CD14-positive monocyte (primary cell): ENCODE data around the gene PUS1. TPM values are rescaled to one million over a fixed set of nuclear protein-coding genes. Genes with fewer than 3 reads are reported as not detected.

Source experiments
- DNase-seq, 3 donors: peaks; one replicate each; pipeline ENCODE4 v3.0.0-alpha.2; 2011 to 2022
- H2AFZ ChIP-seq: 2 replicates; pipeline ENCODE4 v1.6.0; 2012; ENCODE audit warnings: mild to moderate bottlenecking, low read depth, low read length, inconsistent platforms; ENCODE audit not compliant: insufficient read depth, poor library complexity, severe bottlenecking
- H3K27ac ChIP-seq, 2 donors: 1 replicate in 1 of 2; 2 replicates in 1 of 2; pipeline ENCODE4 v1.5.1; 2012 to 2013; ENCODE audit warnings: low read length in 2 of 2, control low read depth in 1 of 2, inconsistent platforms in 1 of 2, low read depth in 1 of 2, mild to moderate bottlenecking in 1 of 2
- H3K27me3 ChIP-seq, 2 donors: one replicate each; pipeline versions ENCODE4 v1.6.0 to v1.6.1; 2011 to 2013; ENCODE audit warnings: low read length in 2 of 2; ENCODE audit not compliant: control insufficient read depth in 2 of 2, insufficient read depth in 2 of 2
- H3K36me3 ChIP-seq, 2 donors: replicated peaks in 1 of 2; 1 replicate in 1 of 2; 2 replicates in 1 of 2; pipeline versions ENCODE4 v1.5.1 to v1.6.1; 2012 to 2013; ENCODE audit warnings: low read length in 2 of 2, control low read depth in 1 of 2, inconsistent platforms in 1 of 2, mild to moderate bottlenecking in 1 of 2; ENCODE audit not compliant: insufficient read depth in 2 of 2, control insufficient read depth in 1 of 2
- H3K4me1 ChIP-seq, 2 donors: 1 replicate in 1 of 2; 2 replicates in 1 of 2; pipeline versions ENCODE4 v1.5.1 to v1.6.1; 2012 to 2013; ENCODE audit warnings: low read length in 2 of 2, control low read depth in 1 of 2, inconsistent platforms in 1 of 2, mild to moderate bottlenecking in 1 of 2, moderate library complexity in 1 of 2; ENCODE audit not compliant: insufficient read depth in 2 of 2, control insufficient read depth in 1 of 2
- H3K4me2 ChIP-seq: replicated peaks from 2 replicates; pipeline ENCODE3; 2012; ENCODE audit warnings: low read length, moderate library complexity, mild to moderate bottlenecking; ENCODE audit not compliant: poor library complexity, severe bottlenecking; ENCODE audit errors: extremely low read depth
- H3K4me3 ChIP-seq, 3 experiments: fragments of 200-600 bp in 1 of 3; sonication (generic) in 1 of 3; replicated peaks in 1 of 3; 1 replicate in 2 of 3; 2 replicates in 1 of 3; pipeline ENCODE4 v1.5.1; 2011 to 2013; ENCODE audit warnings: low read length in 3 of 3, mild to moderate bottlenecking in 3 of 3, control low read depth in 2 of 3, low read depth in 2 of 3, inconsistent platforms in 1 of 3, moderate library complexity in 1 of 3
- H3K79me2 ChIP-seq: 2 replicates; pipeline ENCODE4 v1.6.0; 2012; ENCODE audit warnings: mild to moderate bottlenecking, control low read depth, inconsistent platforms, low read length, moderate library complexity; ENCODE audit not compliant: insufficient read depth
- H3K9ac ChIP-seq: 2 replicates; pipeline ENCODE4 v1.6.0; 2017; ENCODE audit warnings: low read length, mild to moderate bottlenecking; ENCODE audit not compliant: insufficient read depth, poor library complexity, severe bottlenecking
- H3K9me3 ChIP-seq, 2 donors: replicated peaks in 1 of 2; 1 replicate in 1 of 2; 2 replicates in 1 of 2; pipeline versions ENCODE4 v1.5.1 to v1.6.1; 2012 to 2013; ENCODE audit warnings: low read length in 2 of 2, control low read depth in 1 of 2; ENCODE audit not compliant: control insufficient read depth in 1 of 2, insufficient read depth in 1 of 2
- H4K20me1 ChIP-seq: 2 replicates; pipeline ENCODE4 v1.6.0; 2012; ENCODE audit warnings: mild to moderate bottlenecking, low read length, control low read depth, moderate library complexity; ENCODE audit not compliant: insufficient read depth
- H3K27ac Mint-ChIP-seq, 7 donors: one replicate each; pipeline ENCODE4 v1.8.0; 2020; ENCODE audit warnings: mild to moderate bottlenecking in 7 of 7, mixed read lengths in 7 of 7, moderate library complexity in 6 of 7, inconsistent platforms in 2 of 7
- H3K27me3 Mint-ChIP-seq, 3 donors: one replicate each; pipeline ENCODE4 v1.8.0; 2021 to 2022; ENCODE audit warnings: low read depth in 3 of 3, mild to moderate bottlenecking in 3 of 3, mixed read lengths in 3 of 3, moderate library complexity in 3 of 3, inconsistent platforms in 1 of 3
- H3K36me3 Mint-ChIP-seq, 2 donors: one replicate each; pipeline ENCODE4 v1.8.0; 2020; ENCODE audit warnings: mixed read lengths in 2 of 2, inconsistent platforms in 1 of 2, mild to moderate bottlenecking in 1 of 2
- H3K4me1 Mint-ChIP-seq: one replicate; pipeline ENCODE4 v1.8.0; 2020; ENCODE audit warnings: mild to moderate bottlenecking, mixed read lengths
- H3K4me3 Mint-ChIP-seq, 2 donors: one replicate each; pipeline ENCODE4 v1.8.0; 2020; ENCODE audit warnings: mild to moderate bottlenecking in 2 of 2, mixed read lengths in 2 of 2, moderate library complexity in 1 of 2
- H3K9me3 Mint-ChIP-seq, 7 donors: one replicate each; pipeline ENCODE4 v1.8.0; 2020 to 2022; ENCODE audit warnings: mixed read lengths in 7 of 7, mild to moderate bottlenecking in 6 of 7, moderate library complexity in 6 of 7, inconsistent platforms in 2 of 7
- CTCF ChIP-seq: fragments of 200-600 bp; IDR thresholded peaks from one replicate; pipeline ENCODE4 v1.8.0; 2022; ENCODE audit warnings: antibody characterized with exemption, mild to moderate bottlenecking
- WGBS: methylation state at CpG from one replicate; pipeline ENCODE4 v1.1.5; 2013; ENCODE audit warnings: missing lambda C conversion rate; ENCODE audit not compliant: insufficient coverage; 5-methylcytosine and 5-hydroxymethylcytosine counted together
- intact Hi-C, 2 donors: fragments of 100-400 bp; cut with micrococcal nuclease; formaldehyde crosslinking; loops; one replicate each; pipeline versions ENCODE4 v1.15.0 to v1.15.1; 2023
- polyA plus RNA-seq, 3 donors: library from polyadenylated mRNA; depleted of rRNA in 1 of 3; unstranded in 2 of 3; stranded (reverse) in 1 of 3; fragments of 300-500 nt in 2 of 3; fragments of >200 nt in 1 of 3; fragmentation: Illumina TruSeq in 2 of 3; gene quantifications; 1 replicate in 2 of 3; 2 replicates in 1 of 3; pipeline ENCODE4 v1.2.3, GENCODE V29; 2012 to 2021

PUS1 gene
- polyA plus RNA-seq, 3 donors = 5.1 to 30.9 (median 6.9) TPM

- H3K79me2 ChIP-seq = peaks cover 64% of the 10 kb centered on the region
- H4K20me1 ChIP-seq = peaks cover 99% of the 10 kb centered on the region
- Mint-ChIP-seq H3K27ac (peak overlapping the region in 2 of 7 donors; percentile 14 to 81), H3K27me3 (peaks cover 0 to 3% (median 2%) of the 10 kb centered on the region in 3 donors), H3K4me3 (no peak overlapping the region), H3K4me1 (peaks cover 5% of the 10 kb centered on the region), H3K36me3 (peaks cover 19 to 58% of the 10 kb centered on the region in 2 donors), H3K9me3 (no peaks in the 10 kb centered on the region)
- no peak overlapping the region for H3K9ac ChIP-seq
- H3K4me3 ChIP-seq = no peak overlapping the region
- no peak overlapping the region for H2AFZ ChIP-seq
- no peaks in the 10 kb centered on the region for H3K9me3 ChIP-seq
- DNase-seq = no peak
- WGBS = 93% methylated on average over 10 of the region's 13 CpGs
- intact Hi-C loops = no loop called here
- TF ChIP-seq CTCF = no peak
- H3K27me3 ChIP-seq = no peaks in the 10 kb centered on the region
- peaks cover 25 to 61% of the 10 kb centered on the region in 2 donors for H3K36me3 ChIP-seq
- H3K27ac ChIP-seq = no peak overlapping the region
- no peak overlapping the region for H3K4me2 ChIP-seq
- H3K4me1 ChIP-seq = peaks cover 4 to 10% of the 10 kb centered on the region in 2 donors
These were observed 25.5 kb upstream of the PUS1 start for GRCh38 chr12:131903270-131904255.

GRCh38 chr12:131904346-131904745 is 24.7 kb upstream of the PUS1 start:
- Histone ChIP-seq H4K20me1 (peaks cover 99% of the 10 kb centered on the region), H3K4me1 (peaks cover 4 to 10% of the 10 kb centered on the region in 2 donors), H3K4me2 (no peak overlapping the region), H3K79me2 (peaks cover 57% of the 10 kb centered on the region), H3K27me3 (no peaks in the 10 kb centered on the region), H3K9ac (no peak overlapping the region), H3K27ac (no peak overlapping the region), H2AFZ (no peak overlapping the region), H3K4me3 (no peak overlapping the region), H3K36me3 (peaks cover 27 to 68% of the 10 kb centered on the region in 2 donors), H3K9me3 (no peaks in the 10 kb centered on the region)
- no peak for TF ChIP-seq CTCF
- Mint-ChIP-seq H3K36me3 (peaks cover 22 to 61% of the 10 kb centered on the region in 2 donors), H3K27me3 (peaks cover 0 to 4% (median 2%) of the 10 kb centered on the region in 3 donors), H3K27ac (peak overlapping the region in 2 of 7 donors; percentile 40 to 54), H3K4me3 (no peak overlapping the region), H3K9me3 (no peaks in the 10 kb centered on the region), H3K4me1 (peaks cover 5% of the 10 kb centered on the region)
- 100% methylated on average over 5 of the region's 5 CpGs for WGBS
- DNase-seq = no peak
- intact Hi-C loops = no loop called here
